Nephron (organoid): ENCODE data around the gene CD276.
A peak's percentile ranks its signal among the peaks of the same experiment; 100 is the strongest.

Source experiments
- H3K27ac Mint-ChIP-seq, 3 experiments: 2 replicates each; pipeline ENCODE4 v1.8.0; 2020; ENCODE audit warnings: mixed read lengths in 3 of 3, mild to moderate bottlenecking in 2 of 3, moderate library complexity in 1 of 3
- H3K27me3 Mint-ChIP-seq: 2 replicates; pipeline ENCODE4 v1.8.0; 2021; ENCODE audit warnings: low read depth, mild to moderate bottlenecking, moderate library complexity, mixed read lengths
- H3K36me3 Mint-ChIP-seq: 2 replicates; pipeline ENCODE4 v1.8.0; 2020; ENCODE audit warnings: low read depth, mixed read lengths
- H3K4me1 Mint-ChIP-seq: 2 replicates; pipeline ENCODE4 v1.8.0; 2020; ENCODE audit warnings: mixed read lengths
- H3K4me3 Mint-ChIP-seq, 3 experiments: 2 replicates each; pipeline ENCODE4 v1.8.0; 2020; ENCODE audit warnings: mild to moderate bottlenecking in 3 of 3, mixed read lengths in 3 of 3, moderate library complexity in 2 of 3
- H3K9me3 Mint-ChIP-seq: 2 replicates; pipeline ENCODE4 v1.8.0; 2020; ENCODE audit warnings: mixed read lengths
- CTCF ChIP-seq, 3 experiments: fragments of 200-600 bp; sonication (generic); IDR thresholded peaks; one replicate each; pipeline ENCODE4 v1.5.0; 2021; ENCODE audit warnings: antibody characterized with exemption in 3 of 3; ENCODE audit not compliant: unreplicated experiment in 3 of 3

CD276 gene

GRCh38 chr15:73753250-73754130, 69.3 kb downstream of the CD276 start, which contains the start of gene INSYN1:
Gene INSYN1, minus strand, starts transcription at chr15:73753351. Its CDS starts 2,221 bp downstream, at chr15:73751130.
- no peak for TF ChIP-seq CTCF (IDR thresholded peaks at IDR 0.05; ENCODE audit: unreplicated experiment in 3 of 3)
- H3K27ac Mint-ChIP-seq = peak within 1 kb of the TSS; percentile 8 to 81 (median 13)
- no peaks in the 10 kb centered on the region for H3K9me3 Mint-ChIP-seq
- H3K4me3 Mint-ChIP-seq = peak within 1 kb of the TSS; percentile 57 to 85 (median 82)
- H3K36me3 Mint-ChIP-seq = no peaks in the 10 kb centered on the region
- peaks cover 47% of the 10 kb centered on the region for H3K27me3 Mint-ChIP-seq
- H3K4me1 Mint-ChIP-seq = peaks cover 9% of the 10 kb centered on the region

GRCh38 chr15:73754461-73754860, 70.3 kb downstream of the CD276 start:
- no peak for TF ChIP-seq CTCF (IDR thresholded peaks at IDR 0.05; ENCODE audit: unreplicated experiment in 3 of 3)
- Mint-ChIP-seq H3K27ac (peak overlapping the region; percentile 8 to 81 (median 13)), H3K9me3 (no peaks in the 10 kb centered on the region), H3K4me3 (peak overlapping the region; percentile 43 to 85 (median 82)), H3K4me1 (peaks cover 9% of the 10 kb centered on the region), H3K27me3 (peaks cover 37% of the 10 kb centered on the region), H3K36me3 (no peaks in the 10 kb centered on the region)

GRCh38 chr15:73755481-73755880, 71.3 kb downstream of the CD276 start:
- Mint-ChIP-seq H3K27me3 (peaks cover 30% of the 10 kb centered on the region), H3K27ac (no peak overlapping the region), H3K4me3 (peak overlapping the region; percentile 40 to 67 (median 41)), H3K9me3 (no peaks in the 10 kb centered on the region), H3K4me1 (peaks cover 7% of the 10 kb centered on the region), H3K36me3 (no peaks in the 10 kb centered on the region)
- no peak for TF ChIP-seq CTCF (IDR thresholded peaks at IDR 0.05; ENCODE audit: unreplicated experiment in 3 of 3)

GRCh38 chr15:73755946-73756345, 71.8 kb downstream of the CD276 start:
- Mint-ChIP-seq H3K36me3 (no peaks in the 10 kb centered on the region), H3K4me1 (peaks cover 4% of the 10 kb centered on the region), H3K9me3 (no peaks in the 10 kb centered on the region), H3K27me3 (peaks cover 27% of the 10 kb centered on the region), H3K4me3 (peak overlapping the region in 1 of 3 experiments; percentile 30), H3K27ac (no peak overlapping the region)
- no peak for TF ChIP-seq CTCF (IDR thresholded peaks at IDR 0.05; ENCODE audit: unreplicated experiment in 3 of 3)

GRCh38 chr15:73756390-73756789, 72.2 kb downstream of the CD276 start:
- peaks cover 4% of the 10 kb centered on the region for H3K4me1 Mint-ChIP-seq
- H3K36me3 Mint-ChIP-seq = no peaks in the 10 kb centered on the region
- peaks cover 24% of the 10 kb centered on the region for H3K27me3 Mint-ChIP-seq
- H3K4me3 Mint-ChIP-seq = no peak overlapping the region
- H3K9me3 Mint-ChIP-seq = no peaks in the 10 kb centered on the region
- no peak overlapping the region for H3K27ac Mint-ChIP-seq
- TF ChIP-seq CTCF (IDR thresholded peaks at IDR 0.05; ENCODE audit: unreplicated experiment in 3 of 3) = no peak
